GM12875 (cell line): ENCODE results near the gene DAAM1.

Experiments used
- H3K4me3 ChIP-seq: one replicate; pipeline ENCODE4 v1.5.1; 2011; ENCODE audit warnings: low read depth, low read length, control low read depth
- CTCF ChIP-seq: IDR thresholded peaks from 2 replicates; pipeline ENCODE4 v1.5.1; 2011; ENCODE audit warnings: low read depth, mild to moderate bottlenecking, control low read depth, inconsistent platforms, low read length, moderate library complexity, borderline replicate concordance; ENCODE audit not compliant: insufficient read depth

The DAAM1 gene

GRCh38 chr14:59371771-59372170, 183.3 kb downstream of the DAAM1 start:
- TF ChIP-seq CTCF = no peak
- no peak overlapping the region for H3K4me3 ChIP-seq

GRCh38 chr14:59374048-59374447, 185.6 kb downstream of the DAAM1 start:
- TF ChIP-seq CTCF = no peak
- H3K4me3 ChIP-seq = no peak overlapping the region

- H3K4me3 ChIP-seq = no peak overlapping the region
- no peak for TF ChIP-seq CTCF
Observed at GRCh38 chr14:59376686-59377085, 188.2 kb downstream of the DAAM1 start.

- TF ChIP-seq CTCF = no peak
- H3K4me3 ChIP-seq = no peak overlapping the region
Observed at GRCh38 chr14:59377491-59377890, 189.0 kb downstream of the DAAM1 start.

- no peak for TF ChIP-seq CTCF
- H3K4me3 ChIP-seq = no peak overlapping the region
Observed at GRCh38 chr14:59377991-59378601, 189.6 kb downstream of the DAAM1 start.

GRCh38 chr14:59389936-59390335, 201.5 kb downstream of the DAAM1 start:
- no peak for TF ChIP-seq CTCF

GRCh38 chr14:59391388-59391787, 202.9 kb downstream of the DAAM1 start:
- H3K4me3 ChIP-seq = no peak overlapping the region
- TF ChIP-seq CTCF = no peak

More at GRCh38 chr14:59389936-59390335, 201.5 kb downstream of the DAAM1 start:
- H3K4me3 ChIP-seq = no peak overlapping the region
